Camera-type eye (tissue), 1 donor: ENCODE measurements around the gene ISOC2. TPM values are rescaled to one million over a fixed set of nuclear protein-coding genes. Genes with fewer than 3 reads are reported as not detected.

ENCODE experiments used
- total RNA-seq: library from RNA; depleted of rRNA; stranded (reverse); fragments of >200 nt; gene quantifications from one replicate; pipeline ENCODE4 v1.2.3, GENCODE V29; 2014

The ISOC2 gene
- 22.9 TPM for total RNA-seq

GRCh38 chr19:55461259-55461973 lies at the start of gene ISOC2:
TSS of gene ISOC2 (minus strand) at chr19:55461642. CDS start at chr19:55456486, 5,156 bp downstream.

GRCh38 chr19:55487924-55488687 lies 26.7 kb upstream of the ISOC2 start, which contains the start of gene SSC5D:
TSS of gene SSC5D (plus strand) at chr19:55488436. CDS start at chr19:55488590, 154 bp downstream.

GRCh38 chr19:55484593-55485438 lies 23.4 kb upstream of the ISOC2 start, which contains the start of gene NAT14:
TSS of gene NAT14 (plus strand) at chr19:55485188. CDS start at chr19:55485709, 521 bp downstream.

GRCh38 chr19:55476100-55476775 lies 14.8 kb upstream of the ISOC2 start, which contains the start of gene ZNF628:
TSS of gene ZNF628 (plus strand) at chr19:55476617. CDS start at chr19:55479911, 3,294 bp downstream.

GRCh38 chr19:55464662-55465054 lies 3.2 kb upstream of the ISOC2 start, which contains the start of gene C19orf85:
TSS of gene C19orf85 (minus strand) at chr19:55464751. CDS start at chr19:55464554, 197 bp downstream.

GRCh38 chr19:55443045-55443823 lies 18.2 kb downstream of the ISOC2 start, which contains the start of gene SHISA7:
TSS of gene SHISA7 (minus strand) at chr19:55443300. CDS start at chr19:55442863, 437 bp downstream.

GRCh38 chr19:55407550-55407799 lies 54.0 kb downstream of the ISOC2 start, which contains the start of gene UBE2S:
TSS of gene UBE2S (minus strand) at chr19:55407788. CDS start at chr19:55407589, 199 bp downstream.

Other genes with a start within 250 kb of the ISOC2 start
- gene TMEM86B, start 232.9 kb downstream of the ISOC2 start, total RNA-seq: 1.1 TPM
- 30.6 TPM for gene PPP6R1, start 202.6 kb downstream of the ISOC2 start, total RNA-seq
- gene HSPBP1, start 181.5 kb downstream of the ISOC2 start, total RNA-seq: 31.0 TPM
- 32.5 TPM for gene BRSK1, start 177.6 kb downstream of the ISOC2 start, total RNA-seq
- 1.1 TPM for gene TMEM150B, start 136.3 kb downstream of the ISOC2 start, total RNA-seq
- gene KMT5C, start 121.8 kb downstream of the ISOC2 start, total RNA-seq: 40.3 TPM
- gene COX6B2, start 106.9 kb downstream of the ISOC2 start, total RNA-seq: 0.60 TPM
- gene GARIN5B, start 98.4 kb downstream of the ISOC2 start, total RNA-seq: not detected
- gene IL11, start 91.2 kb downstream of the ISOC2 start, total RNA-seq: 1.1 TPM
- gene TMEM190, start 84.8 kb downstream of the ISOC2 start, total RNA-seq: not detected
- 0.99 TPM for gene TMEM238, start 77.3 kb downstream of the ISOC2 start, total RNA-seq
- 472 TPM for gene RPL28, start 75.7 kb downstream of the ISOC2 start, total RNA-seq
- 21.2 TPM for gene UBE2S, start 53.9 kb downstream of the ISOC2 start, total RNA-seq
- 1.5 TPM for gene SHISA7, start 18.3 kb downstream of the ISOC2 start, total RNA-seq
- gene C19orf85, start 3.1 kb upstream of the ISOC2 start, total RNA-seq: not detected
- gene ZNF628, start 15.0 kb upstream of the ISOC2 start, total RNA-seq: 2.3 TPM
- gene NAT14, start 23.5 kb upstream of the ISOC2 start, total RNA-seq: 13.0 TPM
- gene SSC5D, start 26.8 kb upstream of the ISOC2 start, total RNA-seq: 20.5 TPM
- gene SBK2, start 75.5 kb upstream of the ISOC2 start, total RNA-seq: 0.99 TPM
- gene SBK3, start 83.9 kb upstream of the ISOC2 start, total RNA-seq: not detected
- gene ZNF579, start 119.2 kb upstream of the ISOC2 start, total RNA-seq: 3.6 TPM
- gene FIZ1, start 137.9 kb upstream of the ISOC2 start, total RNA-seq: 8.7 TPM
- 10.4 TPM for gene ZNF524, start 138.6 kb upstream of the ISOC2 start, total RNA-seq
- gene ZNF865, start 144.0 kb upstream of the ISOC2 start, total RNA-seq: 5.4 TPM
- gene ZNF784, start 162.9 kb upstream of the ISOC2 start, total RNA-seq: 9.3 TPM
- 10.8 TPM for gene ZNF580, start 179.4 kb upstream of the ISOC2 start, total RNA-seq
- gene ZNF581, start 182.0 kb upstream of the ISOC2 start, total RNA-seq: 9.7 TPM
- gene CCDC106, start 186.6 kb upstream of the ISOC2 start, total RNA-seq: 10.9 TPM
- gene U2AF2, start 193.4 kb upstream of the ISOC2 start, total RNA-seq: 105 TPM
- 72.5 TPM for gene EPN1, start 213.6 kb upstream of the ISOC2 start, total RNA-seq